GF-D8 (cell line): ENCODE measurements around the gene ATF7.
"Not testable (repeated sequence)": the region's sequence is repeated elsewhere in the genome, so short reads cannot be mapped to it uniquely, and the experiment has no call there.

ENCODE experiments used
- DNase-seq: peaks from one replicate; lab custom pipeline; 2025; lab: John Stamatoyannopoulos, UW

ATF7 gene

DNA sequence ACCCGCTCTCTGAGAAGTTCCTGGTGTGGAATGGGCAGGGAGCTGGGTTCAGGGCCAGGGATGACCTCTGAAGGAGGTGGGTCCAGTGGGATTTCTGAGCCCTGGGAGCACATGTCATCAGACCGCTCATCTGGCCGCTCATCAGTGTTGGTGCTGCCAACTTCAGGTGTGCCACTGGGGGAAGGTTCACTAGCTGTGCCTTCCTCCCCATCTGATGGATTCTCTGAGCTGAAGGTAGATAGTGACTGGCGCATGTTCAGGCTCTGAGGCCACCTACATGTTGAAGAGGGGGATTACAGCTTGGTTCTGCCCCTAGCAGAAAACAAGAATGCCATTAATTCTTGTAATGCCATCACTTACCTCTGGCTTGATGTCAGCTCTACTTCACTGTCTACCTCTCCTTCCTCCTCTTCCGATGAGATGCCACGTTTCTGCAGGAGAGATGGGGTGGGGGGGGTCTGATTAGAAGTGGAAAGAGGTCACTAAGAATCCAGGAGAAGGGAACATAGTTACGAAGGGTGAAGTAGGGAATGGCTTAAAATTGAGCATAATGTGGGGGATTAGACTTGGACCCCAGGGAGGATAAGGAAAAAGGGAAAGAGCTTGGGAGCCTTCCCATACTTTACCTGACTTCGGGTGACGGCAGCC, 144.1 kb downstream of the ATF7 start:
- no peak for DNase-seq

DNA sequence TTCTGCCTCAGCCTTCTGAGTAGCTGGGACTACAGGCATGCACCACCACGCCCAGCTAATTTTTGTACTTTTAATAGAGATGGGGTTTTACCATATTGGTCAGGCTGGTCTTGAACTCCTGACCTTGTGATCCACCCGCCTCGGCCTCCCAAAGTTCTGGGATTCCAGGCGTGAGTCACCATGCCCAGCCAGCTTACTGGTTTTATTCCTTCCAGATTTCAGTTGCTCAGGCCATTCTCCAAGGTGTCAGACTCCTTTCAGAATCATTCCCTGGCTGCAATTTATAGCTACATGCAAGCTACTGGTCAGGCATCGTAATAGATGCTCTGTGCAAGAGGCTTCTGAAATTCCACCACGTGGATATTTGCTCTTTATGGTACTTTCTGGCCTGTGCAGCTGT, 144.7 kb downstream of the ATF7 start:
- DNase-seq: not testable (repeated sequence)

DNA sequence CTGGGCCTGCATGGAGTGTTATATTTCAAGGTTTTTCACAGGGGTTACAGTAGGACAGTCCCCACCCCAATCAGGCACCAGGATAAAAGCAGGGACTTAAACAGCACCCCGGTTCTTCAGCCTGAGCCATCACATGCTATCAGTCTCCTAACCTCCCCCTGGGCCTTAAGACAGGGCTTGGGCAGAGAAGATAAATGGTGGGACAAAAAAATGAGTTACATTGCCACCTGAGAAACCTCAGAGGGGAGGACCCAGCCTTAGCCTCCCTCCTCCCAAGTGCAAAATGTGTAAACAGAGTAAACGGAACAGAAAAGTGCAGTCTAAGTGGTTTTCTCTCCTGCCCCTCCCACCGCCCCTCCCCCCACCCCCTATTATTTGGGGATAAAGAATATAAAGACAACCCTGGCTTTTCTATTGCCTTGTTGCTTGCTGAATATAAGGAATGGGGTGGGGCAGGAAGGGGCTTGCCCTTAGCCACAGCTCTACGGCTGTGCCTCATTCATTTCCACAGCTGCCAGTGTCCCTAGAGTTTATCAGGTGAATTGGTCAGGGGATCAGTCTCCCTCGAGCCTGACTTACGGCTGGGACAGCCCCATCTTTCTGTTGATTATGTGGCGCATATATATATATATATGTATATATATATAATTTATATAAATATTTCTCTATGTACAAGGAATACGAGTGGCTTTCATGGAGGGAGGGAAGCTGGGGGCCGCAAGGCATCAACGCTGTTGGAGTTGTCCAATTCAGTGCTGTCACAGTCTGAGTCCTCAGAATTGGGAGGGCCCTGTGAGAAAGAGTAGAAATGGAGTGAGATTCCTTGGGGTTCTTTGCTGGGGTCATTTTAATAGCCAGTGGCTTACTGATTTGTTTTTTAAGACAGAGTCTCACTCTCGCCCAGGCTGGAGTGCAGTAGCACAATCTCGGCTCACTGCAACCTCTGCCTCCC, 145.4 kb downstream of the ATF7 start:
- no peak for DNase-seq

DNA sequence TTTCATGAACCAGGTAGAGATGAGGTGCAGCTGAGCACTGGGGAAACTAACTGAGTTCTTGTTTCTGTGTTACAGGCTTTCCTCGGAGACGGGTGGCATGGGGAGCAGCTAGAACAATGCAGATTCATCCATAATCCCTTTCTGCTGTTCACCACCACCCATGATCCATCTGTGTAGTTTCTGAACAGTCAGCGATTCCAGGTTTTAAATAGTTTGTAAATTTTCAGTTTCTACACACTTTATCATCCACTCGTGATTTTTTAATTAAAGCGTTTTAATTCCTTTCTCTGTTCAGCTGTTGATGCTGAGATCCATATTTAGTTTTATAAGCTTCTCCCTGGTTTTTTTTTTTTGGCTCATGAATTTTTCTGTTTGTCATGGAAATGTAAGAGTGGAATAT, 146.9 kb downstream of the ATF7 start:
- no peak for DNase-seq

DNA sequence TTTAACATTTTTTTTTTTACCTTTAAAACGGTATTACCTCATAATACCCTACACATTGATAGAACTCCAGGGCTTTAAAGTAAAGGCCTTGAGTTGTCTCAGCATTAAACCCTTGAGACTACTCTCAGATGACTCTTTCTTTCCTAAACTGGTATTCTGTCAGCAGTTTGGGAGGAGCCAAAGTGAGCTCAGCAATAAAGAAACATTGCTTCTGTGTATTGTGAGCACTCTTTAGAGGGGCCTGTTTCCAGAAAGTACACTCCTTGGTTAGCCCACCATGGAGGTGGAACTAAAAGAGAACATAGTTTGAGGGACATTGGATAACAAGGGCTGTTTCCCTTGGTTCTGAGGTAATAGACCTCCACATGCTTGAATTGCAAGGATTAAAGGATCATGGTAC, 147.3 kb downstream of the ATF7 start:
- DNase-seq: no peak

DNA sequence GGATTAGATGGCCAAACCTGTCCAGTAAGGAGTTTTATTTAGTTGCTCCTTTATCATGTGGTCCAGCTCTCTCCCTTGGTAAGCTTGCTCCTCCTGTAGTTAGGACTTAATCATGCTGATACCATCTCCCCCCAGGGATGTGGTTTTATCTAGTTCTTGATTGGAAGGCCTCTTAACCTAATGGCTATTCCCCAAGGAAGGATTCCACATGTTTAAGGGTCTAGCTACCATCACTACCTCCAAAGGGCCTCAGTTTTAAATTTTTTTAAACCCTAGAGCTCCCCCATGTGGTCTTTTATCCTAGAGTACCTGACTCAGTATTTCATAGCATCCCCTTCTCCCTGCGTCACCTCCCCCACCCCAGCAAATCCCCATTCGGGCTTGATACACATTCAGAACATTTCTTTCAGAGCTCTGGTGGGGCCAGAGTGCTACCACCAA, 149.4 kb downstream of the ATF7 start:
- no peak for DNase-seq

DNA sequence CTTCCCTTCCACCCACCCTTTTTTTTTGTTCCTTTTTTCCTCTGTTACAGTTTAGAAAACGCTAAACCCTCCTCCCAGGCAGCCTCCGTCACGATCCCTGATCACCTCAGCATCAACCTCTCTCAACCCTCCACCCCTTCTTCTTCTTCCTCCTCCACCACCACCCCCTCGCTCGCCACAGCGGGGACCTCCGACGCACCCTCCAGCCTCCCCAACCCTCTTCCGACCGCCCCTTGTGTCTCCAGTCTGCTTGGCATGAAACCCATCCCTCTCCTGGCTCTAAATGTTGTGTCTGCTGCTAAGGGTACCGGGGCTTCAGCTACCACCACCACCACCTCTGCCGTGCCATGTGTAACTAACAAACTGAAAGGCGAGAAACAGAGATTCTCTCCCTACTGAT, 151.4 kb downstream of the ATF7 start:
- no peak for DNase-seq

DNA sequence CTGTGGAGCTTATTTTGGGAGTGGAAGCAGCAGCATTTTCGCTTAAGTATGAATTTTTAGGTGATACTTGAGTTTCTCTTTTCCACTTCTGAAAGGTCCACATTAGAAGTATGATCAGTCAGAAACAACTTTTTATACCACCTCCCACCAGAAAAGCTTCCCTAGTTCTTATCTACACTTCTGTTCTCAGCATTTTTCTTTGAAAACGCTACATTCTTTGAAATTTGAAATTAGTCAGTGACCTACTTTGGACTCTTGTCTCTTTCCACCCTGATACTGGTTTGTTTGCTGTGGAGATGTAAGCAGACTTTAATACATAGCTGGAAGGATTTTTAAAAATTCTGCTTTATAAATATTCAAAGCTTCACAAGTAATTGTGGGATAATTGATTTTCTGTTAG, 152.1 kb downstream of the ATF7 start:
- no peak for DNase-seq

DNA sequence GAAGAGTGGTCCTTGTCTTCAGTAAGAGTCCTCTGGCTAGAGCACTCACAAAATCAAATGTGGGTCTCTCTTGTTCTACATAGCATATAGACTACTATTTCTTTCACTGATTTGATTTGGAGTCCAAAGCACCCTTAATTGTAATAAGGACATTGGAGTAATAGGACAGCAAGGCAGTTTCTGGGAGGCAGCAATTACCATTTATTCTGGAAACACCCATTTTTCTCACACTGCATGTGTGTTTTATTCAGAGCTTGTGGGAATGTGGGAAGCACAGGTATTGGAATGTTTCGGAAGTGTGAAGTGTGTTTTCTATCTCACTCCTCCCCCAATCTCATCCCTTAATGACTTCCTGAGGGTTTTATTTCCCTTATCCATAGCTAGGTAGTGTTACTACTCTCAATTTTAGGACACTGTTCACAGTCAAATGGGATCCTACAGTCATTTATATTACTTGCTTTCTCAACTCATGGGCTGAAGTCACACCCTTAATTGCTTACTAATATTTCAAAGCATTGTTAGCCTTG, 154.1 kb downstream of the ATF7 start:
- no peak for DNase-seq

DNA sequence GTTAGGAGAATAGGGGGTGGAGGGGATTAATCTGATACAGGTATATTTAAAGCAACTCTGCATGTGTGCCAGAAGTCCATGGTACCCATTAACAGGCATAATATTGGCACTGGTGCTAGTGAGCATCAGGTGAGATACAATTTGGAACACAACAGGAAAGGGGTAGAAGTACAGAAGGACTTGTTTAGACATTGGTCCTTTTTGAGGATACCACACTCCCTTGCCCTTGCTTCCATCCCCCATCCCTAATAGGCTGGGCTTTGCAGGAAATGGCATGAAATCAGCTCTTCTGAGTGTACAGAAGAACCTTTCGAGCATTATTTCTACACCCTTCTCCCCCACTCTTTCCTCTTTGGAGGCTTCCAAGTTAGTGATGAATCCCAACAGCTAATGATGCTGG, 157.9 kb downstream of the ATF7 start:
- no peak for DNase-seq

DNA sequence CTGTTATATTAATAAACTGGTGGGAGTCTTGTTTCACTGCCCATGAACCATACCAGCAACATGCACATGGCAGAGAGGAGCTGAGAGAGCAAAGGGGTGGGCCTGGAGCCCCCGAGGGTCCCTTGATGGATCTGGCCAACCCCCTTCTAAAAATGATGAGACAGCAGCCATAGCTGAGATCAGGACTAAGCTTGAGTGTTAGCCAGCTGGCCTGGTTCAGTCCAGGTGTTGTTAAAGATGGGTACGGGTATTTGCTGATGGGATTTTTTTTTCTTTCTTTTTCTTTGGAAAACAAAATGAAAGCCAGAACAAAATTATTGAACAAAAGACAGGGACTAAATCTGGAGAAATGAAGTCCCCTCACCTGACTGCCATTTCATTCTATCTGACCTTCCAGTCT, 158.3 kb downstream of the ATF7 start:
- DNase-seq: no peak

DNA sequence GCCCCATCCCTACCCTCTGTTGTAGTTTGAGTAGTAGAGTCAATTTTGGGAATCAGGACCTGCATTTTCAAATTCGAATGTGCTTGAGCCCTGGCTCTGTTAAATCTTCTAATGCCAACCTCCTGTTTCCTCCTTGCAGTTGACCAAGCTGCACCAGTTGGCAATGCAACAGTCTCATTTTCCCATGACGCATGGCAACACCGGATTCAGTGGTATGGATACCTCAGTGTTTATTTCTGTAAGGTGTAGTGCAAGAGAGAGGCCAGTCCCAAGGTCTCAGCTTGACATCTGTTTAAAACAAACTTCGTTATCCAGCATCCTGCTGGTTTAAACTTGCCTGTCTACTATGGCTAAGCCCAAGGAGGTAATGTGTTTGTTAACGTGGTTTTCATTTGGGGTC, 159.1 kb downstream of the ATF7 start:
- DNase-seq: no peak

DNA sequence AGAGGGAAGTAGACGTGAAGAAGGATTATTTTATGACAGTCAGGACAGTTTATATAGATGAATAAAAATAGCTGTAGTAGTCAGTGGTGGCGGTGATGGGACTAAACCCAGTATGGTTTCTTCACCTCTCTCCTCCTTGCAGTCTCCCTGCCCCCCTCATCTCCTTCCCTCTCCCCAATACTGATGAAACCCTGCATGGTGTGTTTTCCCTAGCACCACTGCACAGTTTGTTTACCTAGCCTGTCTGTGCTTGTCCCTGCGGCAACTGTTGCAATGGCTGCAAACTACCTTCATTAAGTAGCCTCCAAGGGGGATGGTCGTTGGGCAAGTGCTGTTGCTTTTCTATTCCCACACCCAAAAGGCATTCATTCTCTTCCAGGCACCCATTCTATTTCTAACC, 159.5 kb downstream of the ATF7 start:
- DNase-seq: no peak

DNA sequence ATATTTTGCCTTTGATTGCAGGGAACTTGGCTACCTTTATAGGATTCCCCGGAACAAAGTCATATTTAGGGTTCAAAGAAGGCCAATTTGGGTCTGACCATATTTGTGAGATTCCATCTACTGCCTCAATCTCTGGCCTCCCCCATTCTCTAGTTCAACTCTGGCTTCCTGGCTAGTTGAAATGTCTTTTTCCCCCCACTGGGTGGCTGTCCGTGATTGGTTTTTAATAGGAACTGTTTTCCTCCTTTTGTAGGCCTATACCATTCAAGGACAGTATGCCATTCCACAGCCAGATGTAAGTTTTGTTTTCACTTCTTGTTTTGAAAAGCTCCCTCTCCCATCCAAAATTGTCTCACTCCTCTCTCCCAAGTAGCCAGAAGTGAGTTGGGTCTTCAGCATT, 160.5 kb downstream of the ATF7 start:
- DNase-seq: no peak

DNA sequence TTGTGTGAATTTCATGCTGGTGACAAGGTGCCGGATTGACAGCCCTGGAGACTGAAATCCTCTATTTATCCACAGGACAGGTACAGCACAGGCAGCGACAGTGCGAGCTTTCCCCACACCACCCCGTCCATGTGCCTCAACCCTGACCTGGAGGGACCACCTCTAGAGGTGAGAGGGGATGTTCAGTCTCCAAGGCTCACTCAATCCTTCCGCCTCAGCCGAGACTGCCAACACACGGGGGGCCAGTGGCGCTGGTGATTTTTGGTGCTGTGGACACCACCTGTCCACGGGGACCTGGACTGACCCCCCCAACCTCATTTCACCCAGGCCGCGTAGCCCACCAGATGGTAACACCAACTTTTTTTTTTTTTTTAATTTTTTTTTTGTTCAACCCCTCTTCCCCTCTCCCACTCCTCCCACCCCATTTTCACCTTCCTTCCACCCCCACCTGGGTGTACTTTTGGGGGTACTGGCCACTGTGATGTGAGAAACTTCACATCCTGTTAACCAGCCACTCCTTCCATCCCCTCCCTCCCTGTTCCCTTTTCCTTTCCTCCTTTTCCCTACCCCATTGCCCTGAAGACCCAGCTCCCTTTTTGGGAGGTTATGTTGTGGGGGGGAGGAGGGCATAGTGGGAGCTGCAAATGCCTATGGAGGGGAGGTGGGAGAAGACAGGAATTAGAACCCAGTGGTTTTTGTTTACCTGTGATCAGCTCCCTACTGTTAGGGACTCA, 161.3 kb downstream of the ATF7 start:
- no peak for DNase-seq

DNA sequence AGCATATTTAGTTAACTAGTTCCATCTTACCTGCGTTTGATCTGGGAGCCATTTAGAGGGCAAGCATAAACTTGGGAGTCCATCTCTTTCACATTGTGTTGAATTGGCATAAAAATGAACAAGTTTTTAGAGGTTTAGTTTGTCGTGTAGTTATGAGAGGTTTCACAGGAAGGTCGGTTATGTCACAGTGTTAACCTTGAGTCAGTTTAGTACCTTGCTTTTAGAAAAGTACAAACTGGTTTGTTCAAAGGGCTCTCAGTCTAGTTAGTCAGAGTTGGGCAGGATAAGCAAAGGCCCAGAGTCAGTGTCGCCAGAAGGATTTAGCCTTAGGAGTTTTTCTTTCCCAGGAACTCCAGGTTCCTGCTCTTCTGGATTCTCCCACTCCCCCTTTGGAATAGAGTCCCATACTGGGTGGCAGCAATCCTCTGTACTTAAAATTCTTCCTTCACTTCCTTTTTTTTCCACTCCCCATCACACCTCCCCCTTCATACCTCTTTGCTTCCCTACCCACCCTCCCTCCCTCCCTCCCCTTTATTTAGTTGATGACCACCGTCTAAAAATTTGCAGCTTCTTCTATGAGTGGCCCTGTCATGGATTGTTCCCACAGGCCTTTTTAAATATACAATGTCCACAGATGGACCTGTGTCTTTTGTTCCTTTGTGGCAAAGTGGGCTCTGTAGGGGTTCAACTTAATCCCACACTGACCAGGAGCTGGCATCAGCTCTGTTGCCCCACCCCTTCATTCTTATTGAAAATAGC, 162.2 kb downstream of the ATF7 start:
- DNase-seq: no peak

DNA sequence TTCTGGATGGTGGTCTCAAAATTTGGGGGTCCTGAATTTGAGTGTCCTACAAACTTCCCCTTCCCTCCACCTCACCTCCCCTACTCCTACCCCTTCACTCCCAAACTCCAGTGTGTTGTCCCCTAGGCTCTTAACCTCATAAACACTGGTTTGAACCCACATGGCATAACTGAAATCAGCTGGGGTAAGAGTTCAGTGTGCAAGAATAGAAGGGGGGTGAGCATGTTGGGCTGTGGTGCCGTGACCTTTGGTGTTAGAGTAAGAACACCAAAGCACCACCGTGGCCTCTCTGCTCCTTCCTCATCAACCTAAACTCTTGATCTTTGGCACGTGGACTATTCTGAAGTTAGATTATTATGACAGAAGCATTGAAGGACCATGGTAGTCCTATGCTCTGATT, 163.2 kb downstream of the ATF7 start:
- no peak for DNase-seq

DNA sequence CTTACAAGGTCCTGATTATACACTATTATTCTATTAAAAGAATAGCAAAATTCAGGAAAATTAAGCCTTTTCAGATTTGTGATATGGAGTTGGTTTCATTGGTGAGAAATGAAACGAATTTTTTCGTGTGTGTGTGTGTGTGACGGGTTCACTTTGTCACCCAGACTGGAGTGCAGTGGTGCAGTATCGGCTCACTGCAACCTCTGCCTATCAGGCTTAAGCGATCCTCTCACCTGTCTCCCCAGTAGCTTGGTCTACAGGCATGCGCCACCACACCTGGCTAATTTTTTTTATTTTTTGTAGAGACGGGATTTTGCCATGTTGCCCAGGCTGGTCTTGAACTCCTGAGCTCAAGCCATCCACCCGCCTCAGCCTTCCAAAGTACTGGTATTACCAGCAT, 164.6 kb downstream of the ATF7 start:
- no peak for DNase-seq

DNA sequence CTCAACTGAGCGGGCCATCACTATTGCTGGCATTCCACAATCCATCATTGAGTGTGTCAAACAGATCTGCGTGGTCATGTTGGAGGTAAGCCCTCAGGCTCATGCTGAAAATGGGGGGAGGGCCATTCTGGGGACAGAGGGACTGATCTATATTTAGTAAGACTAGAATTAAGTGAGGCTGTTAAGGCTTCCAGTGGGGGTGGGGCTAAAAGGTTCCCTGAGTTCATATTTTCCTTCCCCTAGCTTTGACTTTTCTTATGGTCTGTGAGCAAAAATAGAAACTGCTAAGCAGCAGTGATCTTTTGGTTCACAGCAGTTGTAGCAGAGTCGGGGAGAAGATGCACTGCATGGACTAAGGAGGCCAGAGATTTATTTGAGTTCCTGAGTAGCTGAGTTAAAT, 165.1 kb downstream of the ATF7 start:
- no peak for DNase-seq

DNA sequence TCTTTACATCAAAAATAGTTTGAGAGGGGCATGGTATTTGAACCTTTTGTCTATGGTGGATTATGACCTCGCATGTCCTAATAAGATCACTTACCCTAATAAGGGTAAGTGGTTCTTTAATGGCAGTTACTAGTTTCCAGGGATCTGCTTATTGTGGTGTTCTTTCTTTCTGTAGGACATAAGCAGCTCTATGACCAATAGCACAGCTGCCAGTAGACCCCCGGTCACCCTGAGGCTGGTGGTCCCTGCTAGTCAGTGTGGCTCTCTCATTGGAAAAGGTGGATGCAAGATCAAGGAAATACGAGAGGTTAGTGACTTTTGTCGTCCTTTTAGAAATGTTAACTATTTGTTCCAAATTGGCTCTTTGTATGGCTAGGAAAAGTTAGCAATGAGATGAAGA, 167.1 kb downstream of the ATF7 start:
- no peak for DNase-seq
